ENCODE data around the gene KCNK15.

The KCNK15 gene

GRCh38 chr20:44736170-44737021 is 9.3 kb upstream of the KCNK15 start:
- peak; percentile 74 for DNase-seq

- DNase-seq, result no peak
Measured at GRCh38 chr20:44737116-44737515, 8.5 kb upstream of the KCNK15 start.

- peak; percentile 8 for DNase-seq
Measured at GRCh38 chr20:44738813-44739477, 6.7 kb upstream of the KCNK15 start.

DNA sequence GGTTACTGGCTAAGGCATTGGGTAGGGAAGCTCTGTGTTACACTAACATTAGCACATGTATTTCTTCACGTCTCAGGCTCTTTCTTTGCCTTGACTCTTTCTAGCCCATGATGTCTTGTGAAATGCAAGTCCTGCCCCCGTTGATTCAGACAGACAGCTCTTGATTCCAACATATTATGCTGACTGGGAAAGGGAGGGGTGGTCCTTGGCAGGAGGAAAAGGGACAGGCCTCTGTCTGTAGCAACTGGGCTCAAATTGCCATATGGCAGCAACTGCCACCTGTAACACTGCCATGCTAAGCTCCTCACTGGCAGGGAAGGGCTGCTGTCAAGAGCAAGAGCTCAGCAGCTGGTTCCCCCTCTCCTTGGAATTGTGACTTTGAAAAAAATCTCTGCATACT is 5.7 kb upstream of the KCNK15 start:
- DNase-seq, result no peak

- no peak for DNase-seq
Measured at GRCh38 chr20:44742304-44743079, 3.2 kb upstream of the KCNK15 start.

GRCh38 chr20:44743080-44743701 is 2.5 kb upstream of the KCNK15 start:
- DNase-seq, result no peak

DNA sequence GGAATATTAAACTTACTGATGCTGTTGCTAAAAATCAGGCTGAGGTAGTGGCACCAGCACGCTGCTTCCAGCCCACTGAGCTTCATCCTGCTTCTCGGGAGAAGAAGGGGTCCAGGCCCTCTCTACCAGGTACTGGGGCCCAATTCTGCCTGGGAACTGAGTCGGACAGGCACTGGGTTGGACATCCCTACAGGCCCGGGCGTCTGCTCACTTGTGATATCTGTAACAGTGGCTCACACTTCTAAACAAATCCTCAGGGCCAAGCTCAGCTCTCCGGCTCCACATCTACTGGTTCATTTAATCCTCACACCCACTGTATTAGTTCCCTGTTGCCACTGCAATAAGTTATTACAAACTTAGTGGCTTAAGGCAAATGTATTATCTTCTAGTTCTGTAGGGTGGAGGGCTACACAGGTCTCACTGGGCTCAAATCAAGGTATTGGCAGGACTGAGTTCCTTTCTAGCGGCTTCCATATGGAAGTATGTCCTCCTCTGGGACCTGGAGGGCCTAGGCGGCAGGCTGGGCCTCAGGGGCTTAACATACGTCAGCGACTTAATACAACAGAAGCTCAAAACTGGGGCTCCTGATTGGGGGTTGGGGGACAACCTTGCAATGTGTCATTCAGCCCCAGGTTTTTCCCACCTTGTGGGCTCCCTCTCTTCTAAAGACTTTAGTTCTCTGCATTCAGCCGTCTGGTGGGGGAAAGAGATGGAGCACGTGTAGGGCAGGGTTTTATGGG is 1.6 kb upstream of the KCNK15 start:
- DNase-seq, result no peak

DNA sequence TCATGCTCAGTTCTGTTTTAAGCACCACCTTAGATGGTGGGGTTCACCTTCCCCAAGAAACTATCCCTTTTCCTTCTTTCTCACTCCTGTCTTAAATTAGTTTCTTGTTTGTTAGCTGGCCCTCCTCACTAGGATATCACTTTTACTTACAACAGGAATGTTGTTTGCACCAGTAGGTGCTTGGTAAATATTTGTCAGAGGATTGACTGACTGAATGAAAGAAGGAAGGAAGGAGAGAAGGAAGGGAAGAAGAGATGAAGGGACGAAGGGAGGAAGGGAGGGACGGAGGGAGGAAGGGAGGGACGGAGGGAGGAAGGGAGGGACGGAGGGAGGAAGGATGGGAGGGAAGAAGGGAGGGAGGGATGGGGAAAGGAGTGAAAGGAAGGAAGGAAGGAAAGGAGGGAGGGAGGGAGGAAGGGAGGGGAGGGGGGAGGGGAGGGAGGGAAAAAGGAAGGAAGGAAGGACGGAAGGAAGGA is 505 bp upstream of the KCNK15 start:
- DNase-seq, result no peak

GRCh38 chr20:44746367-44747165 is 901 bp downstream of the KCNK15 start:
- no peak for DNase-seq

DNA sequence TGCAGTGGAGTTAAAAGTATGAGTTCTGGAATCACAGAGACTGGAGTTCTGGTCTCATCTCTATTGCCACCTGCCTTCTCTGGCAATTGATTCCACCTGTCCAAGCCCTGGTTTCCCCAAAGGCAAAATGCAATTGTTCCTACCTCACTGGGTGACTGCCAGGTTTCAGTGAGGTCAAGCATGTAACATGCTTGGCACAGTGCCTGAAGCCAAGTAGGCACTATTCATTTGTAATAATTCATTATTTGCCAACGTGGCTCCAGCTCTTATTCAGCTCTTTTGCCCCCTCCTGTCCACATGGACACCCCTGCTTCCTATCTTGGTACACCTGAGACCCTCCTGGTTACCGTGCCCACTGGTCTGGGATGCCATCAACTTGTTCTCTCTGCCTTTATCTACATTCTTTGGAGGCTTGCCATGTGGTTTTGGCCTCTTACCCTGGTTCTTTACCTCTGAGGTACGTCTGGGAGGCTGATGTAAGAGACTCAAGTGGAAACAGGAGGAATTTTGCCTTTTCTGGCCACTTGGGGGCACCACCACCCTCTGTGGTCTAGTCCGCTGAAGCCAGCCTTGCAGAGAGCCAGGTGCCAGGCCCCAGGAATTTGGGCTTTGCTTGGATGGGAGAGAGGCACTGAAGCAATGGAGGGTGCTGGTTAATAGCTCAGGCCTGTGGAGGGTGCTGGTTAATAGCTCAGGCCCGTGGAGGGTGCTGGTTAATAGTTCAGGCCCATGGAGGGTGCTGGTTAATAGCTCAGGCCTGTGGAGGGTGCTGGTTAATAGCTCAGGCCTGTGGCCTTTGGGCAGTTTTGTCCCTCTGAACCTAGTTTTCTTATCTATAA is 1.7 kb downstream of the KCNK15 start:
- peak; percentile 4 for DNase-seq

DNA sequence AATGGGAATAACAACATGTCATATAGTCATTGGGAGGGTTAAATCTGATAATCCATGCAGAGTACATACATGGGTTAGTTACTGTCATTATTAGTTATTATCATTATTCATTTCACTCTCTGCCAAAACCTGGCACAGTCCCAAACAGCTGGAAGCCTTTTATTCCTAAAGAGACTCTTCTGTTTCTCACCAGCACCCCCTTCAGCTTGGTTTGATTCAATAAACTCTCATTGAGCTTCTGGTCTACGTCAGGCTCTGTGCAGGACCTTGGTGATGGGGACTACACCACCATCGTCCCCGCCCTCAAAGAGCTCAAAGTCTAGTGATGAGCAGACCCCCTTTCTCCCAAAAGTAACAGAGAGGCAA is 2.3 kb downstream of the KCNK15 start:
- DNase-seq, result no peak

DNA sequence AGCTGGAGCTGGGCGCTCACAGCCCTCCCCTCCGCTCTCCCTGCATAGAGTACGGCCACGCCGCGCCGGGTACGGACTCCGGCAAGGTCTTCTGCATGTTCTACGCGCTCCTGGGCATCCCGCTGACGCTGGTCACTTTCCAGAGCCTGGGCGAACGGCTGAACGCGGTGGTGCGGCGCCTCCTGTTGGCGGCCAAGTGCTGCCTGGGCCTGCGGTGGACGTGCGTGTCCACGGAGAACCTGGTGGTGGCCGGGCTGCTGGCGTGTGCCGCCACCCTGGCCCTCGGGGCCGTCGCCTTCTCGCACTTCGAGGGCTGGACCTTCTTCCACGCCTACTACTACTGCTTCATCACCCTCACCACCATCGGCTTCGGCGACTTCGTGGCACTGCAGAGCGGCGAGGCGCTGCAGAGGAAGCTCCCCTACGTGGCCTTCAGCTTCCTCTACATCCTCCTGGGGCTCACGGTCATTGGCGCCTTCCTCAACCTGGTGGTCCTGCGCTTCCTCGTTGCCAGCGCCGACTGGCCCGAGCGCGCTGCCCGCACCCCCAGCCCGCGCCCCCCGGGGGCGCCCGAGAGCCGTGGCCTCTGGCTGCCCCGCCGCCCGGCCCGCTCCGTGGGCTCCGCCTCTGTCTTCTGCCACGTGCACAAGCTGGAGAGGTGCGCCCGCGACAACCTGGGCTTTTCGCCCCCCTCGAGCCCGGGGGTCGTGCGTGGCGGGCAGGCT is 4.6 kb downstream of the KCNK15 start:
- no peak for DNase-seq

DNA sequence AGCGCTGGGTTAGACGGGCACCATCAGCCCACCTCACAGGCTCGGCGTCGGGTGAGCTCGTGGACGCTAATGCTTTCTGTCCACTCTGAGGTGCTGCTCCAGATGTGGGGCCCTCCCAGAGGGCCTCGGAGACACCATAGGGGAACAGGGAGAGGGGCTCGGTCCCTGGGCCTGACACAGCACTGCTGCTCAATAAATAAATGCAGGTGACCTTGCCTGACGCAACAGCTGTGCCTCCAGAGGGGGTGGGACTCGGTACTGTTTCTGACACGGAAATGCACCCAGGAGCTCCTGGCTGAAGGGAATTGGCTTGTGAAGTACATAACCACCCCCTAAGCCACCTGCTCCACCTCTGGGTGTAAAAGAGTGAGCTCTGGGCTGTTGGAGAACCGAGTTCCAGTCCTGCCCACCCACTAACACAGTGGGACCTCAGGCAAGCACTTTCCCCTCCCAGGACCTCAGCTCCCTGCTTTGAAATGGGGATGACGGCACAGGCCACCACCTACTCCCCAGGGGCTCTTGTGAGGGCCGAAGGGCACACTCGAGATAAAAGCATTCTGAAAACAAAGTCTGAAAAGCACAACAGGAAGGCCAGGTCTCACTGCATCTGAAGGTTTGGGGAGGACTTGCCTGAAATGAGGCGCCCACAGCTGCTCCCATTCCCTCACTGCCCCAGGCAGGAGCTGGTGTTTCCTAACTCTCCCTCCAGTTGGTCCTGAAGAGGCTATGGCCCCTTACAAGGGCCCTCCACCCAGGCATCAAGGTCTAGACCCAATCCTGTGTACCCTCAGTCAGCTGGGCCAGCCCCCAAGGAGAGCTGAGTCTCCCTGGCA is 6.7 kb downstream of the KCNK15 start:
- no peak for DNase-seq

- no peak for DNase-seq
Measured at GRCh38 chr20:44754554-44754953, 8.9 kb downstream of the KCNK15 start.

DNA sequence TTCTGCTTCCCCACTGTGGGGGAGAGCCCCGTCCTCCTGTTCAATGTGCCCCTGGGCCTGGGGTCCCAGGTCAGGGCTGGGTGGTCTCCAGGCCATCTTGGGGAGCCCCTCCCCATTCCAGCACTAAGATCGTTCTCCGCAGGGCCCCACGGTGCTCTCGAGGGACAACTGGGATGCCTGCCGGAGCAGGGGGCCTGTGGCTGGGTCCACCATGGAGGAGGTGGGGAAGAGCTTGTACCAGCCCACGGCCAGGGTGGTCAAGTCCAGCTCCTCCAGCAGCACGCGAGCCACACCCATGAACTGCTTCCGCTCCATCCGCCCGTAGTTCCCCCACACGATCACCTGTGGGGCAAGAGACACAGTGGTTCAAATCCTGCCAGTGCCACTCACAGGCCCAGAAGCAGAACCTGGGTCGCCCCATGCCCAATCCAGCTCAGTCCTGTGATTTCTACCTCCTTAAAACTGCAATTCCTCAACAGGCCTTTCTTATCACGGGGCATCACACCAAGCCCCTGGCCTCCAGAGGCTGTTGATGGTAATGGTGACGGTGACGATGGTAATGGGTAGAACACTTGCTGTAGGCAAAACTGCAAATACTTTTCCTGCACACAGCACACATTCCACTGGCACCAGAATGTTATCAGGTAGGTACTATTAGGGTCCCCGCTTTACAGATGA is 10.5 kb downstream of the KCNK15 start:
- DNase-seq, result no peak

DNA sequence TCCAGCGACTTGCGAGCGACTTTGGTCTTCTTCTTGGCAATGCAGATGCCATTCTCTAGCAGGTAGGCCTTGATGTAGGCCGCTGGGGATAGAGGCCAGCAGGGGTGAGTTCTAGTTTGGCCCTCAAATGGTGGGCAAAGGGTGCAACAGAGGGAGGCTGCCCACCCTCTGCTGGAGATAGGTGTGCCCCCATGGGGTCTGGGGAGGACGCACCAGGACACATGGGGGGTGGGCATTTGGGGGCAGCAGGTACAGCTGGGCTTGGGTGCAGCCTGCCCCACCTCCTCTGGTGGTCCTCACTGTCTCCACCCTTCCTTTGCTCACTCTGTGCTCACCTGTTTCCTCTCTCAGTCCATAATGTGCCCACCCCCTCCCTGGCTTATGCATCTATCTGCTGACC is 11.3 kb downstream of the KCNK15 start:
- DNase-seq, result no peak

DNA sequence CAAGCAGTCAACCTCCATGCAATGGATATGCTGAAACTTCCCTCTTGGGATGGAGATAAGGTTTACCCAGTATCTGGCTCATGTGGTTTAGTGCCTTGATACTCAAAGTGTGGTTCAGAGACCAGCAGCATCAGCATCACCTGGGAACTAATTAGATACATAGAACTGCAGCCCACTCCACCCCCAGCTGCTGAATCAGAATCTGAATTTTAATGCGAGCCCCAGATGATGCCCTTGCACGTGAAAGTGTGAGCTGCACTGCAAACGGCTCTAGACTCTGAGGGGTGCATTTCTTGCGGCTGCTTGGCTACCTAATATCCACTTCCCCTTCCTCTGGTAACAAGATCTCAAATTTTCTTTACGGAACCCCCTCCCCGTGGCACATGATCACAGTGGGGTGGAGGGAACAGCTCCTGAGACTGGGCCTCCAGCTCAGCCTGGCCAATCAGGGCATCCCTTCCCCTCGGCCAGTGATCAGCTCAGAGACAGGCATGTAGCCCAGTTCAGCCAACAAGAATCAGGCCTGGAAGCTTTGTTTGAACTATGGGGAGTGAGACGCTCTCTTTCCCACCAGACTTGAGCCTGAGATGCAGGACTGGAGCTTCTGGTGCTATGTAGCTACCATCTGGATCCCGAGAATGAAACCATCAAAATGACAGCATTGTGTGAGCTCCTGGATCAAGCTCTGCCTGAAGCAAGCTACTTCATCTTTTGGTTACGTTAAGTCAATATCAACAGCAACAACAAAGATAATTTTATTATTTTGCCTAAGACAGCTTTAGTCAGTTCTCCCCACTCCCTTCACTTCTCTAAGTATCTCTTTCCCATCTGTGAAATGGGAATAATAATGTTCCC is 12.8 kb downstream of the KCNK15 start:
- no peak for DNase-seq

Data from GF-D8 (cell line).